ENCODE data around the gene BMP2K. TPM values are rescaled to one million over a fixed set of nuclear protein-coding genes. Genes with fewer than 3 reads are reported as not detected.

The BMP2K gene
- total and polyA plus RNA-seq, 4 donors = 4.4 to 138 (median 19.3) TPM

GRCh38 chr4:78870056-78870455, 93.9 kb downstream of the BMP2K start:
- H3K27ac ChIP-seq (ENCODE audit: low read depth in 1 of 2, low read length in 2 of 2) = no peak overlapping the region
- no peak for DNase-seq (ENCODE audit: low spot score)
- TF ChIP-seq HNF4A (conservative IDR thresholded peaks at IDR 0.05) (no peak), FOXA1 (IDR thresholded peaks at IDR 0.05) (no peak), EGR1 (IDR thresholded peaks at IDR 0.05; ENCODE audit: low read depth in 2 of 2) (no peak), MAX (IDR thresholded peaks at IDR 0.05) (no peak), YY1 (IDR thresholded peaks at IDR 0.05) (no peak), REST (IDR thresholded peaks at IDR 0.05) (no peak), RAD21 (IDR thresholded peaks at IDR 0.05) (no peak), FOXA2 (IDR thresholded peaks at IDR 0.05) (no peak), RXRA (IDR thresholded peaks at IDR 0.05) (no peak), CTCF (IDR thresholded peaks at IDR 0.05; ENCODE audit: low read depth, low read length, missing input control) (no peak), NR2F2 (IDR thresholded peaks at IDR 0.05) (no peak), JUND (IDR thresholded peaks at IDR 0.05) (no peak)
- peaks cover 0 to 2% (median 1%) of the 10 kb centered on the region in 4 donors for H3K4me1 ChIP-seq (ENCODE audit: control insufficient read depth in 4 of 4, insufficient read depth in 4 of 4, low read length in 3 of 4)
- H3K4me3 ChIP-seq (ENCODE audit: low read depth in 1 of 3, low read length in 3 of 3) = no peak overlapping the region
- H3K9ac ChIP-seq (ENCODE audit: low read depth in 1 of 2, low read length in 2 of 2) = no peak overlapping the region
- H3K9me3 ChIP-seq (ENCODE audit: control insufficient read depth in 4 of 4, low read length in 3 of 4) = no peaks in the 10 kb centered on the region
- H3K36me3 ChIP-seq (ENCODE audit: control insufficient read depth in 4 of 4, insufficient read depth in 3 of 4, low read depth in 1 of 4, low read length in 3 of 4) = peaks cover 7 to 31% (median 28%) of the 10 kb centered on the region in 4 donors
- no peaks in the 10 kb centered on the region for H3K27me3 ChIP-seq (ENCODE audit: control insufficient read depth in 4 of 4, insufficient read depth in 4 of 4, low read length in 3 of 4)

DNA sequence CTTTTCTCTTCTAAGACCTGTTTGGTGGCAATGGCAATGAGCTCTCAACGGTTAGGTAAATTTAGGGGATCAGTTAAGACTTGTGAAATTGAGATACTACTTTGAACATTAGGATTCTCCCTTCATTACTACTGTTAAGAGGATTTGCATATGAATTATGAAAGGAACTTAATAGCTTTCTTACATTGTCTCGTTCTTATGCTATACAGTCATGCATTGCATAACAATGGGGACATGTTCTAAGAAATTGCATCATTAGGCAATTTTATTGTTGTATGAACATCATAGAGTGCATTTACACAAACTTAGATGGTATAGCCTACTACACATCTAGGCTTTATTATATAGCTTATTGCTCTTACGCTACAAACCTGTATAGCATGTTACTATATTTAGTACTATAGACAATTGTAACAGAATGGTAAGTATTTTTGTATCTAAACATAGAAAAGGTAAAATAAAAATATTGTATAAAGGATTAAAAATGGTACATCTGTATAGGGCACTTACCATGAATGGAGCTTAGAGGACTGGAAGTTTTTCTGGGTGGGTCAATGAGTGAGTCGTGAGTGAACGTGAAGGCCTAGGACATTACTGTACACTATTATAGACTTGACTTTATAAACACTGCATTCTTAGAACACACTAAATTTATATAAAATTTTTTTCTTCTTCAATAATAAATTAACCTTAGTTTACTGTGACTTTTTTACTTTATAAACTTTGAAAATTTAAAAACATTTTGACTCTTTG, 100.6 kb downstream of the BMP2K start:
- no peak for TF ChIP-seq EGR1 (IDR thresholded peaks at IDR 0.05; ENCODE audit: low read depth in 2 of 2)
- no peak for TF ChIP-seq GABPA (IDR thresholded peaks at IDR 0.05 in 1 of 2, conservative IDR thresholded peaks at IDR 0.05 in 1 of 2)
- TF ChIP-seq JUND (IDR thresholded peaks at IDR 0.05) = no peak
- no peak for TF ChIP-seq HNF4G (IDR thresholded peaks at IDR 0.05)
- TF ChIP-seq NR2F2 (IDR thresholded peaks at IDR 0.05) = no peak
- Histone ChIP-seq H3K27ac (ENCODE audit: low read depth in 1 of 2, low read length in 2 of 2) (no peak overlapping the region), H3K27me3 (ENCODE audit: control insufficient read depth in 4 of 4, insufficient read depth in 4 of 4, low read length in 3 of 4) (no peaks in the 10 kb centered on the region), H3K4me1 (ENCODE audit: control insufficient read depth in 4 of 4, insufficient read depth in 4 of 4, low read length in 3 of 4) (no peaks in the 10 kb centered on the region), H3K9ac (ENCODE audit: low read depth in 1 of 2, low read length in 2 of 2) (no peak overlapping the region), H3K36me3 (ENCODE audit: control insufficient read depth in 4 of 4, insufficient read depth in 3 of 4, low read depth in 1 of 4, low read length in 3 of 4) (peaks cover 3 to 49% (median 36%) of the 10 kb centered on the region in 4 donors), H3K4me3 (ENCODE audit: low read depth in 1 of 3, low read length in 3 of 3) (no peak overlapping the region), H3K9me3 (ENCODE audit: control insufficient read depth in 4 of 4, low read length in 3 of 4) (no peaks in the 10 kb centered on the region)
- 93% methylated on average over 5 of the region's 5 CpGs for WGBS
- DNase-seq (ENCODE audit: low spot score) = no peak
